Measurements from ENCODE around the gene MAJIN. TPM values are rescaled to one million over a fixed set of nuclear protein-coding genes. Genes with fewer than 3 reads are reported as not detected.
"Not testable (repeated sequence)": the region's sequence is repeated elsewhere in the genome, so short reads cannot be mapped to it uniquely, and the experiment has no call there.

Gene MAJIN
- total and polyA plus RNA-seq, 9 donors: not detected

DNA sequence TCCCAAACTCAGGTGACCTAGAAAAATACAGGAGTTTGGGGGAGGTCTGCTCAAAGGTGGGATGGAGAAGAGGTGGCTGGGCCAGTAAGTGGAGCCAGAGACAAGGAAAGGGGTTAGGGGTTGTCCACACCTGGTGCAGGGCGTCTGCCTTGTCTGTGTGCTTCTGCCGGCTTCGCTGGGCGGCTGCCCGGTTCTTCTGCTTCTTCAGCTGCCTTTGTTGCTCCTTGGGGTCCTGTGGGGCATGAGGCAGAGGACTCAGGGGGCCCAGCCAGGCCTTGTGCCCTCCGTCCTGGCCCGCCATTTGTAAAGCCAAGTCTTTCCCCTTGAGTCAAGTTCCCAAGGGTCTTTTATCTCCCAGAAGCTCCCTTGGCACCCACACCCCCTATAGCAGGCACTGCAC is 22.4 kb upstream of the MAJIN start:
- Histone ChIP-seq H3K36me3 (ENCODE audit: control insufficient read depth, insufficient read depth, low read length) (no peaks in the 10 kb centered on the region), H3K27me3 (ENCODE audit: control insufficient read depth, insufficient read depth, low read length) (peaks cover 2% of the 10 kb centered on the region), H3K27ac (ENCODE audit: low read length) (no peak overlapping the region), H3K4me3 (ENCODE audit: low read length) (no peak overlapping the region), H3K9me3 (replicated peaks; ENCODE audit: control insufficient read depth, low read depth, low read length) (no peaks in the 10 kb centered on the region), H3K4me1 (ENCODE audit: control insufficient read depth, insufficient read depth, low read length) (peaks cover 28% of the 10 kb centered on the region)
- 84% methylated on average over 7 of the region's 7 CpGs for WGBS (ENCODE audit: insufficient coverage)
- no peak for DNase-seq

DNA sequence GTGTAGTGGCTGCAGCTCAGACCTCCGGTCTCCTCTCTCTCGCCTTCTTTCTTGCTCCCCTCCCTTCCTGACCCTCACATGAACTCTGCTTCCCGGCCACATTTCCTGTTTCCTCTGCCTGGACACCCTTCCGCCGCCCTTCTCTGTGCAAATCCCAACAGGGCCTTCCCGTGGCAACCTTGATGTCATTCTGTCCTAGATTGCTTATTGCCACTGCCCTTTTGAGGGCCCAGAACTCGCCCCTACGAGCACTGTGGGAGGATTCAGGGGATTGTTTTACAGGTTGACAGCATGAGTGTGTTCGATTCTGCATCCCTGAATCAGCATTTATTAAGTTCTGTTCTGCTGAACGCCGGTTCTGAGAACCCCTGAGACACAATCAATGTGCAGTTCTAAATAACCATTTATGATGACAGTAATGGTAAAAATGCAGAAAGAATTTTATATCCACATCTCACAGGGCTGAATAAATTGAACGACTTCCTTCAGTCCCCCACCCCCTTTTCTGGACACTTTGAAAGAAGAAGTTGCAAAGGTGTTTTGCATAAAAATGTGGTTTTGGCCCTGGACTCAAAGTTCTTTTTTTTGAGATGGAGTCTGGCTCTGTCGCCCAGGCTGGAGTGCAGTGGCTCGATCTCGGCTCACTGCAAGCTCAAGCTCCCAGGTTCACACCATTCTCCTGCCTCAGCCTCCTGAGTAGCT is 18.5 kb upstream of the MAJIN start:
- Histone ChIP-seq H3K27me3 (ENCODE audit: control insufficient read depth, insufficient read depth, low read length) (peaks cover 2% of the 10 kb centered on the region), H3K27ac (ENCODE audit: low read length) (peak overlapping the region; percentile 73), H3K4me1 (ENCODE audit: control insufficient read depth, insufficient read depth, low read length) (peaks cover 21% of the 10 kb centered on the region), H3K4me3 (ENCODE audit: low read length) (peak overlapping the region; percentile 6), H3K9me3 (replicated peaks; ENCODE audit: control insufficient read depth, low read depth, low read length) (no peaks in the 10 kb centered on the region), H3K36me3 (ENCODE audit: control insufficient read depth, insufficient read depth, low read length) (no peaks in the 10 kb centered on the region)
- peak; percentile 85 for DNase-seq
- WGBS (ENCODE audit: insufficient coverage): 30% methylated on average over 9 of the region's 15 CpGs

DNA sequence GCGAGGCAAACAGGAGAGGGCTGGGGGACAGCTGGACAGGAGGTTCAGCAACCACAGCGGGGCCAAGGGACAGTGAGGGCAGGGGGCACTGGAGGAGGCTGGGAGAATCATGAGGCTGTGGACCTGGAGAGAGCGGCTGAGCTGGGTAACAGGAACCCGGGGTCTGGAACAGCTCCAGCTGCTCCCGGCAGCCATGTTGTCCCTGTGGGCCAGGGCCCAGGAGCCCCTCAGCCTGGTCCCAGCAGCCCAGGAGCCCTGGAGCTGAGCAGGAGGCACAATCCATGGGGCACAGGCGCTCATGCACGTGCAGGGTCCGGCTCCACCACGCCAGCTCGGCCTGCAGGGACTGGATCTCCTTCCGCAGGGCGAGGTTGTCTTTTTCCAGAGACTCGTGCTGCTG is 17.5 kb upstream of the MAJIN start:
- Histone ChIP-seq H3K4me1 (ENCODE audit: control insufficient read depth, insufficient read depth, low read length) (peaks cover 21% of the 10 kb centered on the region), H3K9me3 (replicated peaks; ENCODE audit: control insufficient read depth, low read depth, low read length) (no peaks in the 10 kb centered on the region), H3K4me3 (ENCODE audit: low read length) (peak overlapping the region; percentile 6), H3K27ac (ENCODE audit: low read length) (peak overlapping the region; percentile 73), H3K27me3 (ENCODE audit: control insufficient read depth, insufficient read depth, low read length) (peaks cover 2% of the 10 kb centered on the region), H3K36me3 (ENCODE audit: control insufficient read depth, insufficient read depth, low read length) (no peaks in the 10 kb centered on the region)
- DNase-seq: no peak
- WGBS (ENCODE audit: insufficient coverage): 44% methylated on average over 13 of the region's 13 CpGs

DNA sequence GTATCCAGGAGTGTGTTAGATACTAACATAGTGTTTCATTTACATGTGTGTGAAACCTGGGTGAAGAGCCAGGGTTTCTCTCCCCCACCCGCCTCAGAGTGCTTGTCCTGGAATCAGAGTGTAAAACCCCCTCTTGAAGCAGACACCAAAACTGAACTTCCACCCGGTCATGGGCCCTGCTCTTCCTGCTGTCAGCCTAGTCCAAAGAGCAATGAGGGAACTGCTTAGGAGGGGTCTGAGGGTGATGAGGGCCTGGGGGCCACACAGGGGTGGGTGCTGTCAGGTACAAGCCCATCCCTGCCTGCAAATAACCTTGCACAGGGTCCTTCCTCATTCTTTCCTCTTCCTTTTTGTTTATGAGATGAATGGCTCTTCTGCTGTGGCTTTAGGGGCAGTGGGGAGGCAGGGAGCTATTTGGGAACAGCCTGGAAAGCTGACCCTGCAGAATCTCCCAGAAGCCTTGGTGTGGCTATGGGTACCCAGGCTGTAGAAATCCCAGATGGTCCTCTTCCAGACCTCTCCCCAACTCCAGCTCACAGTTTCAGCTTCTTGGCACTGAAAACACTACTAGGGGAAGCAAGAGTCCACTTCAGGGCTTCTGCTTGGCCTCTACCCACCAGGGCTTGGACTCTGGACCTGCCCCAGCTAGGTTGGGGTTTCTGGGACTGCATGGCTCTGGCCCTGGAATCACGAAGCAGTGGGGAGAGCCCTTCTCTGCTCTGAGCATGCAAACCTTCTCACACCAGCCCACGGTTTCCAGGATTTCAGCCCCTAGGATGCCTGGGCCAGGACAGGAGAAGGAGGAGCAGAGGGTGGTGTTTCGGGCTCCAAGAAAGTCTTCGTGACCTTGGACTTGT is 16.3 kb upstream of the MAJIN start:
- H3K27ac ChIP-seq (ENCODE audit: low read length): no peak overlapping the region
- no peak overlapping the region for H3K4me3 ChIP-seq (ENCODE audit: low read length)
- 94% methylated on average over 2 of the region's 6 CpGs for WGBS (ENCODE audit: insufficient coverage)
- DNase-seq: no peak
- no peaks in the 10 kb centered on the region for H3K9me3 ChIP-seq (replicated peaks; ENCODE audit: control insufficient read depth, low read depth, low read length)
- H3K36me3 ChIP-seq (ENCODE audit: control insufficient read depth, insufficient read depth, low read length): no peaks in the 10 kb centered on the region
- peaks cover 19% of the 10 kb centered on the region for H3K4me1 ChIP-seq (ENCODE audit: control insufficient read depth, insufficient read depth, low read length)
- peaks cover 2% of the 10 kb centered on the region for H3K27me3 ChIP-seq (ENCODE audit: control insufficient read depth, insufficient read depth, low read length)

DNA sequence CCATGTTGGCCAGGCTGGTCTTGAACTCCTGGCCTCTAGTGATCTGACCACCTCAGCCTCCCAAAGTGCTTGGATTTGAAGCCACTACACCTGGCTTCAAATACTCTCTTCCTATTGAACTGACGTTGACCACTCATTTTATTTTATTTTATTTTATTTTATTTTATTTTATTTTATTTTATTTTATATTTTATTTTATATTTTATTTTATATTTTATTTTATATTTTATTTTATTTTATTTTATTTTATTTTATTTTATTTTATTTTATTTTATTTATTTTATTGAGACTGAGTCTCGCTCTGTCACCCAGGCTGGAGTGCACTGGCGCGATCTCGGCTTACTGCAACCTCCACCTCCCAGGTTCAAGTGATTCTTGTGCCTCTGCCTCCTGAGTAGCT is 11.4 kb upstream of the MAJIN start:
- not testable (repeated sequence) for H3K27ac ChIP-seq (ENCODE audit: low read length)
- WGBS (ENCODE audit: insufficient coverage): no CpG with 5 or more reads among the region's 5 CpGs

DNA sequence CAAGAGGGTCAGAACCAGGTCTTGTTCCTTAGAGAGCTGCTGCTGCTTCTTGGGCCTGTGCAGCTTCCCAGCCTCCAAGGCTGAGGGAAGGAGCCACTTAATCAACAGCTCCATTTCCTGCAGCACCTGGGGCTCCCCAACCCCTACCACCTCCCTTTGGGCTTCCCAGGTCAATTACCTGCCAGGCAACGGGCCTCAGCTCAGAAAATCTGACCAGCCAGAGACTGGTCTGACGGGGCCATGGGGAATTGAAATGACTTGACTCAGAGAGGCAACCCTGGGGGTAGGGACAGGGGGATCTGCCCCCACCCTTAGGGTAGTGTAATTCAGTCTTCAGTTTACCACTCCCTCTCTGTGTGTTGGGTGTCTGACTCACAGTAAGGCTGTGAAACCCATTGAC is 4.7 kb upstream of the MAJIN start:
- no CpG with 5 or more reads among the region's 2 CpGs for WGBS (ENCODE audit: insufficient coverage)
- Histone ChIP-seq H3K4me3 (ENCODE audit: low read length) (no peak overlapping the region), H3K4me1 (ENCODE audit: control insufficient read depth, insufficient read depth, low read length) (peaks cover 7% of the 10 kb centered on the region), H3K9me3 (replicated peaks; ENCODE audit: control insufficient read depth, low read depth, low read length) (no peaks in the 10 kb centered on the region), H3K27ac (ENCODE audit: low read length) (no peak overlapping the region), H3K27me3 (ENCODE audit: control insufficient read depth, insufficient read depth, low read length) (peaks cover 2% of the 10 kb centered on the region), H3K36me3 (ENCODE audit: control insufficient read depth, insufficient read depth, low read length) (no peaks in the 10 kb centered on the region)
- no peak for DNase-seq

More for the DNA sequence above, 11.4 kb upstream of the MAJIN start:
- not testable (repeated sequence) for H3K4me3 ChIP-seq (ENCODE audit: low read length); H3K9me3 ChIP-seq (replicated peaks; ENCODE audit: control insufficient read depth, low read depth, low read length); DNase-seq; H3K27me3 ChIP-seq (ENCODE audit: control insufficient read depth, insufficient read depth, low read length); H3K36me3 ChIP-seq (ENCODE audit: control insufficient read depth, insufficient read depth, low read length); H3K4me1 ChIP-seq (ENCODE audit: control insufficient read depth, insufficient read depth, low read length)

DNA sequence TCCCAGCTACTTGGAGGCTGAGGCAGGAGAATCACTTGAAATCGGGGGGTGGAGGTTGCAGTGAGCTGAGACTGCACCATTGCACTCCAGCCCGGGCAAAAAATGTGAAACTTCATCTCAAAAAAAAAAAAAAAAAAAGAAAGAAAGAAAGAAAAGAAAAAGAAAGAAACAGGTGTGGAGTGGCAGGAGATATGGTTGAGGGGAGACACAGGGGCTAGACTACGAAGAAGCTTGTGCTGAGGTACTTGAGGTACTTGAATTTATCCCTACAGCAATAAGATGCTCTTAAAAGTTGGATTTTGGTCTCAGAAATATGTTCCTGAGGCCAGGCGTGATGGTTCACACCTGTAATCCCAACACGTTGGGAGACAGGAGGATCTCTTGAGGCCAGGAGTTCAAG is 2.2 kb upstream of the MAJIN start:
- Histone ChIP-seq H3K36me3 (ENCODE audit: control insufficient read depth, insufficient read depth, low read length) (no peaks in the 10 kb centered on the region), H3K27me3 (ENCODE audit: control insufficient read depth, insufficient read depth, low read length) (peaks cover 10% of the 10 kb centered on the region), H3K27ac (ENCODE audit: low read length) (no peak overlapping the region), H3K4me3 (ENCODE audit: low read length) (no peak overlapping the region), H3K4me1 (ENCODE audit: control insufficient read depth, insufficient read depth, low read length) (peaks cover 10% of the 10 kb centered on the region), H3K9me3 (replicated peaks; ENCODE audit: control insufficient read depth, low read depth, low read length) (no peaks in the 10 kb centered on the region)
- DNase-seq: no peak
- WGBS (ENCODE audit: insufficient coverage): 80% methylated on average over 1 of the region's 5 CpGs

DNA sequence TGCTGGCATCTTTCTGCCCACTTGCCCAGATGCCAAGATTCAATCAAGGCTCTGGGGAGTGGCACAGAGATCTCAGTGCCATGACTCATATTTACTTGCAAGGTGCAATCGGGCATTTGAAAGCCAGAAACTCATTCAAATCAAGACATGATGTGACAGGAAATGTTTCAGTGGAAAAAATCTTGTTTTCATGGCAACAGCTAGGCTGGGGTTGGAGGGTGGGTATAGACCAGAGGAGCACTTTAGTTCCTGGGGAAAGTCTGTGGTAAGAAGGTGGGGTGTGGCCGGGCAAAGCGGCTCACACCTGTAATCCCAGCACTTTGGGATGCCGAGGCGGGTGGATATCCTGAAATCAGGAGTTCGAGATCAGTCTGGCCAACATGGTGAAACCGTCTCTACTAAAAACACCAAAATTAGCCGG is 1.2 kb downstream of the MAJIN start:
- DNase-seq: no peak
- Histone ChIP-seq H3K27me3 (ENCODE audit: control insufficient read depth, insufficient read depth, low read length) (peaks cover 10% of the 10 kb centered on the region), H3K27ac (ENCODE audit: low read length) (no peak overlapping the region), H3K9me3 (replicated peaks; ENCODE audit: control insufficient read depth, low read depth, low read length) (no peaks in the 10 kb centered on the region), H3K36me3 (ENCODE audit: control insufficient read depth, insufficient read depth, low read length) (no peaks in the 10 kb centered on the region), H3K4me1 (ENCODE audit: control insufficient read depth, insufficient read depth, low read length) (peaks cover 10% of the 10 kb centered on the region), H3K4me3 (ENCODE audit: low read length) (no peak overlapping the region)
- 98% methylated on average over 7 of the region's 8 CpGs for WGBS (ENCODE audit: insufficient coverage)

DNA sequence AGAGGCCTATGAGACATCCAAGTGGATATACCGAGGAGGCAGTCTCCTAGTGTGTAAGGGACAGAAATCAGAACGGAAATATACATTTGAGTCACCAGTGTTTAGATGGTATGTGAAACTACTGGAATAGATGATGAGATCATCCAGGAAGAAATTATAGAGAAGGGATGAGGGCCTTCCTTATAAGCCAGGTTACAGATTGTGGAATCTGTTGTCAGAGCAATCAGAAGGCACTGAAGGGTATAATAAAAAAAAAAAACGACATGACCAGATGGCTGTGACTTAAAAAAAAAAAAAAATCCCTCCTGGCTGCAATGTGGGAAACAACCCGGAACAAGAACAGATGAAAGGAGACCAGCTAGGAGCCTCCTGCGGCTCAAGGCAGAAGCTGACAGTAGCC is 2.7 kb downstream of the MAJIN start:
- peaks cover 10% of the 10 kb centered on the region for H3K27me3 ChIP-seq (ENCODE audit: control insufficient read depth, insufficient read depth, low read length)
- H3K4me3 ChIP-seq (ENCODE audit: low read length): no peak overlapping the region
- H3K36me3 ChIP-seq (ENCODE audit: control insufficient read depth, insufficient read depth, low read length): no peaks in the 10 kb centered on the region
- H3K9me3 ChIP-seq (replicated peaks; ENCODE audit: control insufficient read depth, low read depth, low read length): no peaks in the 10 kb centered on the region
- no peak overlapping the region for H3K27ac ChIP-seq (ENCODE audit: low read length)
- whole genome bisulfite sequencing (ENCODE audit: insufficient coverage): 46% methylated on average over 4 of the region's 5 CpGs
- peaks cover 10% of the 10 kb centered on the region for H3K4me1 ChIP-seq (ENCODE audit: control insufficient read depth, insufficient read depth, low read length)
- no peak for DNase-seq

DNA sequence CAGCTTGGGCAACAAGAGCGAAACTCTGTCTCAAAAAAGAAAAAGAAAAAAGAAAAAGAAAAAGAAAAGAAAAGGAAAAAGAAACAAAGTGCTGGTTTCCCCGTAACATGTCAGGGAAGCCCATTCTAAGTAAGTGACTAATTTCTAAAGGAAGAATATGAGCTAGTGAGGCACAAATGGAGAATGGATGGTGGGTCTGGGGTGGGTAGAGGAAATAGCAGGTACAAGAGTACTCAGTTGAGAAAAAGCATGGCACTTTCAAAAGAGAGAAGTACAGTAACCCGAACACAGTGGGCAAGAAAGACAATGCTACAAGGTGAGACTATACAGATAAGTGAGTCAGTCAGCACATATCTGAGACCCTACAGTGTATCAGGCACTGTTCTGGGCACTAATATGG is 4.5 kb downstream of the MAJIN start:
- 86% methylated on average over 3 of the region's 3 CpGs for WGBS (ENCODE audit: insufficient coverage)
- no peaks in the 10 kb centered on the region for H3K36me3 ChIP-seq (ENCODE audit: control insufficient read depth, insufficient read depth, low read length)
- H3K4me3 ChIP-seq (ENCODE audit: low read length): no peak overlapping the region
- DNase-seq: no peak
- H3K4me1 ChIP-seq (ENCODE audit: control insufficient read depth, insufficient read depth, low read length): peaks cover 10% of the 10 kb centered on the region
- no peak overlapping the region for H3K27ac ChIP-seq (ENCODE audit: low read length)
- H3K9me3 ChIP-seq (replicated peaks; ENCODE audit: control insufficient read depth, low read depth, low read length): no peaks in the 10 kb centered on the region
- peaks cover 10% of the 10 kb centered on the region for H3K27me3 ChIP-seq (ENCODE audit: control insufficient read depth, insufficient read depth, low read length)

Data from muscle of leg (tissue), 11 donors.